MM.1S (cell line): ENCODE data around the gene HPCAL1.
"Not testable (repeated sequence)": the region's sequence is repeated elsewhere in the genome, so short reads cannot be mapped to it uniquely, and the experiment has no call there.

Experiments
- DNase-seq: peaks from one replicate; pipeline ENCODE4 v3.0.0-alpha.2; 2015
- H2AFZ ChIP-seq: fragments of 300-600 bp; sonication (generic); 2 replicates; pipeline ENCODE4 v1.6.0; 2016; ENCODE audit warnings: antibody characterized with exemption, low read length
- H3F3A ChIP-seq: fragments of 300-600 bp; sonication (generic); 2 replicates; pipeline ENCODE4 v1.6.1; 2016; ENCODE audit warnings: mild to moderate bottlenecking, antibody characterized with exemption, low read length, moderate library complexity, mixed read lengths; ENCODE audit not compliant: insufficient read depth
- H3K27ac ChIP-seq: fragments of 300-600 bp; sonication (generic); 2 replicates; pipeline ENCODE4 v1.5.1; 2016; ENCODE audit warnings: mild to moderate bottlenecking, low read length
- H3K27me3 ChIP-seq: fragments of 300-600 bp; sonication (generic); replicated peaks from 2 replicates; pipeline ENCODE4 v1.6.0; 2016; ENCODE audit warnings: low read length; ENCODE audit not compliant: insufficient read depth
- H3K36me3 ChIP-seq: fragments of 300-600 bp; sonication (generic); replicated peaks from 2 replicates; pipeline ENCODE4 v1.6.1; 2016; ENCODE audit warnings: mild to moderate bottlenecking, low read length, mixed read lengths; ENCODE audit not compliant: insufficient read depth
- H3K4me1 ChIP-seq: fragments of 300-600 bp; sonication (generic); 2 replicates; pipeline ENCODE4 v1.6.1; 2016; ENCODE audit warnings: low read length, mixed read lengths
- H3K4me2 ChIP-seq: fragments of 300-600 bp; sonication (generic); 2 replicates; pipeline ENCODE4 v1.6.0; 2016; ENCODE audit warnings: low read depth, low read length
- H3K4me3 ChIP-seq: fragments of 300-600 bp; sonication (generic); 2 replicates; pipeline ENCODE4 v1.5.1; 2016; ENCODE audit warnings: low read length, mixed read lengths
- H3K79me2 ChIP-seq: fragments of 300-600 bp; sonication (generic); 2 replicates; pipeline ENCODE4 v1.6.1; 2016; ENCODE audit warnings: mixed run types, low read length, mixed read lengths
- H3K9ac ChIP-seq: fragments of 300-600 bp; sonication (generic); 2 replicates; pipeline ENCODE4 v1.6.1; 2016; ENCODE audit warnings: low read length, mixed read lengths
- H3K9me2 ChIP-seq: fragments of 300-600 bp; sonication (generic); replicated peaks from 2 replicates; pipeline ENCODE4 v1.6.1; 2016; ENCODE audit warnings: mild to moderate bottlenecking, low read length, mixed read lengths; ENCODE audit not compliant: insufficient read depth
- H3K9me3 ChIP-seq: fragments of 300-600 bp; sonication (generic); replicated peaks from 2 replicates; pipeline ENCODE4 v1.6.1; 2016; ENCODE audit warnings: mild to moderate bottlenecking, low read length, mixed read lengths; ENCODE audit not compliant: insufficient read depth
- H4K20me1 ChIP-seq: fragments of 300-600 bp; sonication (generic); 2 replicates; pipeline ENCODE4 v1.6.1; 2016; ENCODE audit warnings: mild to moderate bottlenecking, low read length, moderate library complexity, mixed read lengths; ENCODE audit not compliant: insufficient read depth
- CTCF ChIP-seq: fragments of 300-600 bp; sonication (generic); IDR thresholded peaks from 2 replicates; pipeline ENCODE4 v1.5.1; 2016; ENCODE audit warnings: antibody characterized with exemption, low read length, mixed read lengths
- EZH2 ChIP-seq: fragments of 300-600 bp; sonication (generic); optimal IDR thresholded peaks from 2 replicates; pipeline ENCODE3; 2017; ENCODE audit warnings: low read depth, mild to moderate bottlenecking, antibody characterized with exemption, low read length, mixed read lengths
- EZH2phosphoT487 ChIP-seq: fragments of 300-600 bp; sonication (generic); IDR thresholded peaks from 2 replicates; pipeline ENCODE4 v1.6.1; 2018; ENCODE audit warnings: antibody characterized with exemption, low read length

HPCAL1 gene

GRCh38 chr2:10439971-10440370, 137.3 kb downstream of the HPCAL1 start:
- no peak overlapping the region for H2AFZ ChIP-seq
- no peaks in the 10 kb centered on the region for H3K9me3 ChIP-seq
- no peak for DNase-seq
- H3K4me3 ChIP-seq: no peak overlapping the region
- TF ChIP-seq EZH2phosphoT487 (no peak), EZH2 (no peak), CTCF (no peak)
- H3F3A ChIP-seq: peaks cover 72% of the 10 kb centered on the region
- H3K4me1 ChIP-seq: peaks cover 17% of the 10 kb centered on the region
- no peaks in the 10 kb centered on the region for H3K9me2 ChIP-seq
- H3K79me2 ChIP-seq: peaks cover 37% of the 10 kb centered on the region
- H3K9ac ChIP-seq: no peak overlapping the region
- H3K36me3 ChIP-seq: peaks cover 54% of the 10 kb centered on the region
- H4K20me1 ChIP-seq: peaks cover 33% of the 10 kb centered on the region
- no peaks in the 10 kb centered on the region for H3K27me3 ChIP-seq
- no peak overlapping the region for H3K27ac ChIP-seq
- H3K4me2 ChIP-seq: no peak overlapping the region

- no peak overlapping the region for H3K9ac ChIP-seq
- peaks cover 57% of the 10 kb centered on the region for H3K36me3 ChIP-seq
- no peak overlapping the region for H3K4me2 ChIP-seq
- peaks cover 36% of the 10 kb centered on the region for H4K20me1 ChIP-seq
- H3K4me1 ChIP-seq: peaks cover 20% of the 10 kb centered on the region
- peaks cover 80% of the 10 kb centered on the region for H3F3A ChIP-seq
- no peak for TF ChIP-seq EZH2phosphoT487
- no peak for TF ChIP-seq CTCF
- TF ChIP-seq EZH2: no peak
- no peak overlapping the region for H3K27ac ChIP-seq
- no peak for DNase-seq
- no peaks in the 10 kb centered on the region for H3K9me2 ChIP-seq
- H3K27me3 ChIP-seq: no peaks in the 10 kb centered on the region
- no peaks in the 10 kb centered on the region for H3K9me3 ChIP-seq
- no peak overlapping the region for H2AFZ ChIP-seq
- H3K79me2 ChIP-seq: peaks cover 45% of the 10 kb centered on the region
- H3K4me3 ChIP-seq: no peak overlapping the region
Observed at GRCh38 chr2:10440736-10441135, 138.0 kb downstream of the HPCAL1 start.

GRCh38 chr2:10441948-10442347, 139.2 kb downstream of the HPCAL1 start:
- Histone ChIP-seq H3K27me3 (no peaks in the 10 kb centered on the region), H3K79me2 (peaks cover 57% of the 10 kb centered on the region), H3K27ac (no peak overlapping the region), H3K9me3 (no peaks in the 10 kb centered on the region), H3K9me2 (no peaks in the 10 kb centered on the region), H3F3A (peaks cover 92% of the 10 kb centered on the region), H3K4me3 (no peak overlapping the region), H3K9ac (no peak overlapping the region), H2AFZ (no peak overlapping the region), H3K4me2 (no peak overlapping the region), H3K36me3 (peaks cover 57% of the 10 kb centered on the region), H3K4me1 (peaks cover 20% of the 10 kb centered on the region), H4K20me1 (peaks cover 42% of the 10 kb centered on the region)
- TF ChIP-seq EZH2 (no peak), CTCF (no peak), EZH2phosphoT487 (no peak)
- no peak for DNase-seq

GRCh38 chr2:10442469-10443126, 139.9 kb downstream of the HPCAL1 start:
- not testable (repeated sequence) for DNase-seq, H3K4me2 ChIP-seq, H3K9me2 ChIP-seq, H3K27me3 ChIP-seq, H3K9ac ChIP-seq, H2AFZ ChIP-seq, H3K27ac ChIP-seq, H3K9me3 ChIP-seq, H3K4me3 ChIP-seq
- Histone ChIP-seq H4K20me1 (peaks cover 48% of the 10 kb centered on the region), H3K36me3 (peaks cover 57% of the 10 kb centered on the region), H3K4me1 (peaks cover 20% of the 10 kb centered on the region), H3F3A (peaks cover 95% of the 10 kb centered on the region), H3K79me2 (peaks cover 64% of the 10 kb centered on the region)
